ENCODE data around the gene RFTN1. TPM values are rescaled to one million over a fixed set of nuclear protein-coding genes. Genes with fewer than 3 reads are reported as not detected.

Gene RFTN1
- total and polyA plus RNA-seq, 3 donors from 2014 or later = 20.8 to 25.7 (median 22.2) TPM

DNA sequence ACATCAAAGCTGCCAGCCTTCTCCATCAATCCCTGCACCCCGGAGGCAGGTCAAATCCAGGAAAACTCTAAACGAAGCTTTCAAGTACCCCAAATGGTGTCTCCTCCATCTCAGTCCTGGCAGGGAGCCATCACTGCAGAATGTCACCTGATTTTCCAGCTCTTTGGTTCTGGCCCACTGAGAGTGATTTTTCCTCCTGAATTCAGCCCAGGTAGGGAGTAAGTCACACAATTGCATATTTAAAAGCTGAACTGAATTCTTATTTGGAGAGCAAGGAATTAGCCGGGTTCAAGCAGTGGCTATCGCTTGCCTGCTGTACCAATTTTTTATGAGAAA is 5.3 kb downstream of the RFTN1 start:
- Histone ChIP-seq H3K4me3 (no peak overlapping the region), H3K4me1 (peaks cover 6% of the 10 kb centered on the region), H3K27me3 (no peaks in the 10 kb centered on the region), H3K36me3 (ENCODE audit: low read depth, missing control alignments) (no peaks in the 10 kb centered on the region), H3K27ac (no peak overlapping the region), H3K9me3 (no peaks in the 10 kb centered on the region)
- 78 to 82% methylated on average over 4 of the region's 4 CpGs for WGBS, 2 donors
- intact Hi-C loops (cut with DNase I; ENCODE audit: low total_unique reads) = no loop called here
- TF ChIP-seq CTCF (IDR thresholded peaks at IDR 0.05) (no peak), POLR2A (IDR thresholded peaks at IDR 0.05) (no peak)
- DNase-seq = no peak

GRCh38 chr3:16507578-16508242 is 5.8 kb downstream of the RFTN1 start:
- intact Hi-C loops (cut with DNase I; ENCODE audit: low total_unique reads) = no loop called here
- no peaks in the 10 kb centered on the region for H3K9me3 ChIP-seq
- H3K27ac ChIP-seq = no peak overlapping the region
- no peaks in the 10 kb centered on the region for H3K36me3 ChIP-seq (ENCODE audit: low read depth, missing control alignments)
- H3K4me3 ChIP-seq = no peak overlapping the region
- 93 to 95% methylated on average over 6 to 8 of the region's 8 CpGs for WGBS, 2 donors
- no peaks in the 10 kb centered on the region for H3K27me3 ChIP-seq
- peaks cover 6% of the 10 kb centered on the region for H3K4me1 ChIP-seq
- DNase-seq = no peak
- TF ChIP-seq POLR2A (IDR thresholded peaks at IDR 0.05) (no peak), CTCF (IDR thresholded peaks at IDR 0.05) (no peak)

GRCh38 chr3:16506884-16507577 is 6.5 kb downstream of the RFTN1 start:
- H3K9me3 ChIP-seq = no peaks in the 10 kb centered on the region

GRCh38 chr3:16506451-16506850 is 7.0 kb downstream of the RFTN1 start:
- no peak for DNase-seq
- TF ChIP-seq POLR2A (IDR thresholded peaks at IDR 0.05) = no peak
- TF ChIP-seq CTCF (IDR thresholded peaks at IDR 0.05) = no peak
- Histone ChIP-seq H3K9me3 (no peaks in the 10 kb centered on the region), H3K4me3 (no peak overlapping the region), H3K27me3 (no peaks in the 10 kb centered on the region), H3K36me3 (ENCODE audit: low read depth, missing control alignments) (no peaks in the 10 kb centered on the region), H3K4me1 (no peaks in the 10 kb centered on the region), H3K27ac (no peak overlapping the region)
- WGBS, 2 donors = 80 to 95% methylated on average over 3 of the region's 3 CpGs
- intact Hi-C loops (cut with DNase I; ENCODE audit: low total_unique reads) = no loop called here

More at GRCh38 chr3:16506884-16507577, 6.5 kb downstream of the RFTN1 start:
- intact Hi-C loops (cut with DNase I; ENCODE audit: low total_unique reads) = no loop called here
- H3K4me3 ChIP-seq = no peak overlapping the region
- H3K27ac ChIP-seq = no peak overlapping the region
- TF ChIP-seq POLR2A (IDR thresholded peaks at IDR 0.05) (no peak), CTCF (IDR thresholded peaks at IDR 0.05) (no peak)
- DNase-seq = no peak
- peaks cover 4% of the 10 kb centered on the region for H3K4me1 ChIP-seq
- no peaks in the 10 kb centered on the region for H3K27me3 ChIP-seq
- WGBS, 2 donors = 87 to 97% methylated on average over 2 of the region's 2 CpGs
- H3K36me3 ChIP-seq (ENCODE audit: low read depth, missing control alignments) = no peaks in the 10 kb centered on the region

GRCh38 chr3:16504692-16505091 is 8.8 kb downstream of the RFTN1 start:
- no peak overlapping the region for H3K4me3 ChIP-seq
- H3K27ac ChIP-seq = no peak overlapping the region
- no peak for DNase-seq
- no peaks in the 10 kb centered on the region for H3K36me3 ChIP-seq (ENCODE audit: low read depth, missing control alignments)
- TF ChIP-seq POLR2A (IDR thresholded peaks at IDR 0.05) (no peak), CTCF (IDR thresholded peaks at IDR 0.05) (no peak)
- intact Hi-C loops (cut with DNase I; ENCODE audit: low total_unique reads) = no loop called here
- H3K27me3 ChIP-seq = no peaks in the 10 kb centered on the region
- no peaks in the 10 kb centered on the region for H3K9me3 ChIP-seq
- 67 to 90% methylated on average over 4 of the region's 4 CpGs for WGBS, 2 donors
- no peaks in the 10 kb centered on the region for H3K4me1 ChIP-seq

All from testis (tissue), 3 donors.